Ovary (tissue), 9 donors: ENCODE data around the gene GNL3. TPM values are rescaled to one million over a fixed set of nuclear protein-coding genes. Genes with fewer than 3 reads are reported as not detected.

Experiments used
- DNase-seq, 5 donors: peaks; one replicate each; pipeline ENCODE4 v3.0.0-alpha.2; 2019 to 2020
- H3K27ac ChIP-seq, 2 donors: fragments of 200-600 bp; one replicate each; pipeline versions ENCODE4 v1.5.1 to v1.8.0; 2019 to 2022
- H3K27me3 ChIP-seq: fragments of 200-600 bp; one replicate; pipeline ENCODE4 v1.8.0; 2022
- H3K36me3 ChIP-seq: fragments of 200-600 bp; sonication (generic); one replicate; pipeline ENCODE4 v1.5.1; 2019
- H3K4me1 ChIP-seq: one replicate; pipeline ENCODE4 v1.8.1; 2013; ENCODE audit warnings: mild to moderate bottlenecking, moderate library complexity; ENCODE audit not compliant: insufficient read depth
- H3K4me3 ChIP-seq: fragments of 200-600 bp; sonication (generic); one replicate; pipeline ENCODE4 v1.5.1; 2017
- H3K9me3 ChIP-seq, 2 donors: fragments of 200-600 bp in 1 of 2; sonication (generic) in 1 of 2; one replicate each; pipeline versions ENCODE4 v1.5.1 to v1.8.1; 2013 to 2019; ENCODE audit warnings: mild to moderate bottlenecking in 1 of 2, moderate library complexity in 1 of 2
- CTCF ChIP-seq, 3 donors: fragments of 450-650 bp in 2 of 3; fragments of 200-600 bp in 1 of 3; IDR thresholded peaks; one replicate each; pipeline versions ENCODE4 v1.5.1 to v1.8.0; 2016 to 2022; ENCODE audit warnings: antibody characterized with exemption in 3 of 3, mild to moderate bottlenecking in 1 of 3
- EP300 ChIP-seq: sonication (generic); formaldehyde crosslinking; IDR thresholded peaks from one replicate; pipeline ENCODE4 v1.6.1; 2017; ENCODE audit warnings: antibody characterized with exemption
- POLR2A ChIP-seq: fragments of 450-650 bp; IDR thresholded peaks from one replicate; pipeline ENCODE4 v1.6.1; 2017; ENCODE audit warnings: antibody characterized with exemption, mild to moderate bottlenecking, moderate library complexity
- WGBS, 3 donors: extraction: QIAGEN DNeasy Blood & Tissue Kit in 1 of 3; methylation state at CpG; one replicate each; pipeline versions ENCODE4 v1.1.5 to v1.1.7; 2013 to 2017; 5-methylcytosine and 5-hydroxymethylcytosine counted together
- intact Hi-C, 4 donors: fragments of 100-400 bp; cut with DNase I; formaldehyde crosslinking; loops; one replicate each; pipeline versions ENCODE4 v1.11.0 to v1.15.1; 2022 to 2023
- polyA plus RNA-seq, 2 donors: library from polyadenylated mRNA; stranded (reverse); fragments of 200-250 nt in 1 of 2; fragments of 350-450 nt in 1 of 2; fragmentation: Illumina TruSeq in 1 of 2; extraction: RNeasy Lipid Tissue Mini Kit (QIAGEN cat#74804) in 1 of 2; gene quantifications; one replicate each; pipeline ENCODE4 v1.2.3, GENCODE V29; 2013 to 2014
- total RNA-seq, 7 donors: library from RNA; depleted of rRNA in 2 of 7; stranded (reverse); fragments of >200 nt in 2 of 7; fragmentation: NEBNext Ultra II Directional in 3 of 7; extraction: Animal tissue kit (Norgen Biotek cat#: 25700) in 3 of 7; gene quantifications; one replicate each; pipeline versions ENCODE4 v1.1.0 to v1.2.4, GENCODE V29; 2016 to 2023
- donor health status: DM: no; HTN: no; CAD: no; lungs with moderate emphysema.
- donor health status: DM: no; HTN: no; CAD: no.
- donor health status: Bipolar disorder and iron deficiency.
- donor health status: DM: yes; HTN: yes; CAD: no.
- donor health status: DM: no; HTN: no; CAD: no.
- donor health status: DM: yes; HTN: yes; CAD: no.

Gene GNL3
- total and polyA plus RNA-seq, 9 donors: 39.6 to 82.7 (median 59.3) TPM

GRCh38 chr3:52719618-52720017 lies 33.8 kb downstream of the GNL3 start:
- Histone ChIP-seq H3K36me3 (no peaks in the 10 kb centered on the region), H3K4me1 (no peaks in the 10 kb centered on the region), H3K4me3 (no peak overlapping the region), H3K27ac (no peak overlapping the region), H3K9me3 (no peaks in the 10 kb centered on the region), H3K27me3 (no peaks in the 10 kb centered on the region)
- TF ChIP-seq POLR2A (no peak), CTCF (IDR thresholded peaks at IDR 0.05) (no peak), EP300 (no peak)
- intact Hi-C loops: no loop called here
- no peak for DNase-seq

- intact Hi-C loops: no loop called here
- Histone ChIP-seq H3K9me3 (no peaks in the 10 kb centered on the region), H3K36me3 (no peaks in the 10 kb centered on the region), H3K4me1 (no peaks in the 10 kb centered on the region), H3K27me3 (no peaks in the 10 kb centered on the region), H3K27ac (no peak overlapping the region), H3K4me3 (no peak overlapping the region)
- 88 to 91% (median 91%) methylated on average over 6 of the region's 6 CpGs for WGBS, 3 donors
- DNase-seq: no peak
- TF ChIP-seq EP300 (no peak), CTCF (IDR thresholded peaks at IDR 0.05) (no peak), POLR2A (no peak)
Measured at GRCh38 chr3:52721002-52721729, 35.3 kb downstream of the GNL3 start.

GRCh38 chr3:52721730-52722008 lies 35.8 kb downstream of the GNL3 start:
- no peak overlapping the region for H3K4me3 ChIP-seq
- WGBS, 3 donors: 100% methylated on average over 1 of the region's 1 CpG

GRCh38 chr3:52722491-52722890 lies 36.7 kb downstream of the GNL3 start:
- no peaks in the 10 kb centered on the region for H3K4me1 ChIP-seq
- no peak overlapping the region for H3K27ac ChIP-seq
- DNase-seq: no peak
- no peaks in the 10 kb centered on the region for H3K27me3 ChIP-seq
- no peaks in the 10 kb centered on the region for H3K9me3 ChIP-seq
- 93 to 97% (median 95%) methylated on average over 7 of the region's 7 CpGs for WGBS, 3 donors
- intact Hi-C loops: no loop called here
- H3K4me3 ChIP-seq: no peak overlapping the region
- TF ChIP-seq EP300 (no peak), POLR2A (no peak), CTCF (IDR thresholded peaks at IDR 0.05) (no peak)
- H3K36me3 ChIP-seq: no peaks in the 10 kb centered on the region

More at GRCh38 chr3:52721730-52722008, 35.8 kb downstream of the GNL3 start:
- Histone ChIP-seq H3K27me3 (no peaks in the 10 kb centered on the region), H3K27ac (no peak overlapping the region), H3K36me3 (no peaks in the 10 kb centered on the region), H3K4me1 (no peaks in the 10 kb centered on the region), H3K9me3 (no peaks in the 10 kb centered on the region)
- DNase-seq: no peak
- TF ChIP-seq CTCF (IDR thresholded peaks at IDR 0.05) (no peak), POLR2A (no peak), EP300 (no peak)
- intact Hi-C loops: no loop called here
